HG03066 (cell line): Measurements from ENCODE around the gene DDRGK1.
"Not testable (repeated sequence)": the region's sequence is repeated elsewhere in the genome, so short reads cannot be mapped to it uniquely, and the experiment has no call there.

Source experiments
- ATAC-seq: cut with Tn5 transposase; IDR thresholded peaks from one replicate; pipeline ENCODE4 v1.9.1; 2021; ENCODE audit warnings: low read depth; ENCODE audit not compliant: unreplicated experiment

Gene DDRGK1

GRCh38 chr20:3189561-3190131 lies 14.8 kb downstream of the DDRGK1 start:
- no peak for ATAC-seq

GRCh38 chr20:3188823-3189413 lies 15.6 kb downstream of the DDRGK1 start:
- no peak for ATAC-seq

DNA sequence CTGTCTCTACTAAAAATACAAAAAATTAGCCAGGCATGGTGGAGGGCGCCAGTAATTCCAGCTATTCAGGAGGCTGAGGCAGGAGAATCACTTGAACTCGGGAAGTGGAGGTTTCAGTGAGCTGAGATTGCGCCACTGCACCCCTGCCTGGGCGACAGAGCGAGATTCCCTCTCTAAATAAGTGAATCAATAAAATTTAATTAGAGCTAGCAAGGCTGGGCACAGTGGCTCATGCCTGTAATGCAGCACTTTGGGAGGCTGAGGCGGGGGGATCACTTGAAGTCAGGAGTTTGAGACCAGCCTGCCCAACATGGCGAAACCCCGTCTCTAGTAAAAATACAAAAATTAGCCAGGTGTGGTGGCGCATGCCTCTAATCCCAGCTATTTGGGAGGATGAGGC lies 16.6 kb downstream of the DDRGK1 start:
- not testable (repeated sequence) for ATAC-seq

GRCh38 chr20:3183896-3184612 lies 20.4 kb downstream of the DDRGK1 start:
- no peak for ATAC-seq

DNA sequence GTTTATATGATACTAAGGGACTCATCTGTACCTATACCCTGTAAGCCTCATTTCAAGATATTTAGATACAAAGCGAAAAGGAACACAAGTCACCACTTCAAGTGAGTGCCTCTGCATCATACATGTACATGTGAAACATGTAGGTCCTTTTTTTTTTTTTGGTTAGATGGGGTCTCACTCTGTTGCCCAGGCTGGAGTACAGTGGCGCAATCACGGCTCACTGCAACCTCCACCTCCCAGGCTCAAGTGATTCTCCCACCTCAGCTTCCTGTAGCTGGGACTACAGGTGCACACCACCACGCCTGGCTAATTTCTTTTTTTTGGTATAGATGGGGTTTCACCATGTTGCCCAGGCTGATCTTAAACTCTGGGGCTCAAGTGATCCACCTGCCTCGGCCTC lies 22.1 kb downstream of the DDRGK1 start:
- ATAC-seq = not testable (repeated sequence)

- no peak for ATAC-seq
Observed at GRCh38 chr20:3181270-3181669, 23.2 kb downstream of the DDRGK1 start.

DNA sequence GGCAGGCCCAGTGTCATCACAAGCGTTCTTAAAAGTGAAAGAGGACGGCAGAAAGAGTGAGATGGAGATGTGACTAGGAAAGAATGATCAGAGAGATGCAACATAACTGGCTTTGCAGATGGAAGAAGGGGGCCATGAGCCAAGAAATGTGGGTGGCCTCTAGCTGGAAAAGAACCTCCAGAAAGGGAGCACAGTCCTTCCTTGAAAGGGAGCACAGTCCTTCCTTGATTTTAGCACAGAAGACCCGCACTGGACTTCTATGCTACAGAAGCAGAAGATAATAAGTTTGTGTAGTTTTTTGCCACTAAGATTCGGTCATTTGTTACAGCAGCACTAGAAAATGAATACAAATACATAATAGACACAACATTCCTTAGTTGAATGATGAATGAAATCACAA lies 24.2 kb downstream of the DDRGK1 start:
- no peak for ATAC-seq

GRCh38 chr20:3177746-3178485 lies 26.6 kb downstream of the DDRGK1 start:
- no peak for ATAC-seq

- ATAC-seq = no peak
Observed at GRCh38 chr20:3175270-3175669, 29.2 kb downstream of the DDRGK1 start.

DNA sequence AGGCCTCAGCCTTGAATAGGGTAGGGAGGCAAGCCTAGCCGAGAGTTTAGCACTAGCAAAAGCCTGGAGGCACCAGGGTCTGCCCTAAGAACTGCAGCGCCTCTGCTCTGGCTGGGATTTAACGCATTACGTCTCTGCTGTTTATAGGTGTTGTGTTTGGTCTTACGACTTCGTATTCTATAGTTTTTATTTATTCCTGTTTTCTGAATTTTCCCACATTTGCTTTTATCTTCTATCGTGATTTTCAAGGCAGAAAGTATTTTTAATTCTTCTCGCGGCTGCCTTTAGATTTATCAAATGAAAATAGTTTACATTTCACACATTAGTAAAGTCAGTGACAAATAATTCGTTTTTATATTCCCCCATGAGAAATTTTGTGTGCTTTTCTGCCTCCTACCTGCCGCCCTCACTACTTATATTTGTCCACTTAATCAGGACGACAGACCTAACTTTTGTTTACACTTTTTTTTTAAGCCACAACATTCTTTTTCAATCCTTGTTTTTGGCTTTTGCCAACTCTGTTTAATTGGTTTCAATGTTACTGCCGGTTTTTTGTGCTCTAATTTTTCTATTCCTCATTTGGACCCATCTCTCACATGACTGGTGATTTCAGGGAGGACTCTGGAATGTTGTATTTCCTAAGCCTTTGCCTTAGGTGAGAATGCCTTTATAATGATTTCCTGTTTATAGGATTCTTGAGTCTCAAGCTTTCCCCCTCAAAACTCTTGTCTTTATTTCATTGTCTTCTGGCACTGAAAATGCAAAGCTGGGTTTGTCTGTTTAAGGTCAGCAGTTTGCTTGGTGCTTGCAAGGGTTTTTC lies 29.8 kb downstream of the DDRGK1 start:
- ATAC-seq = no peak

- ATAC-seq = peak; percentile 81
Observed at GRCh38 chr20:3173610-3174441, 30.7 kb downstream of the DDRGK1 start.

- peak; percentile 55 for ATAC-seq
Observed at GRCh38 chr20:3172933-3173609, 31.4 kb downstream of the DDRGK1 start, which contains the start of gene LZTS3. TSS of gene LZTS3 (minus strand) at chr20:3173549. CDS start at chr20:3167163, 6,386 bp downstream.

DNA sequence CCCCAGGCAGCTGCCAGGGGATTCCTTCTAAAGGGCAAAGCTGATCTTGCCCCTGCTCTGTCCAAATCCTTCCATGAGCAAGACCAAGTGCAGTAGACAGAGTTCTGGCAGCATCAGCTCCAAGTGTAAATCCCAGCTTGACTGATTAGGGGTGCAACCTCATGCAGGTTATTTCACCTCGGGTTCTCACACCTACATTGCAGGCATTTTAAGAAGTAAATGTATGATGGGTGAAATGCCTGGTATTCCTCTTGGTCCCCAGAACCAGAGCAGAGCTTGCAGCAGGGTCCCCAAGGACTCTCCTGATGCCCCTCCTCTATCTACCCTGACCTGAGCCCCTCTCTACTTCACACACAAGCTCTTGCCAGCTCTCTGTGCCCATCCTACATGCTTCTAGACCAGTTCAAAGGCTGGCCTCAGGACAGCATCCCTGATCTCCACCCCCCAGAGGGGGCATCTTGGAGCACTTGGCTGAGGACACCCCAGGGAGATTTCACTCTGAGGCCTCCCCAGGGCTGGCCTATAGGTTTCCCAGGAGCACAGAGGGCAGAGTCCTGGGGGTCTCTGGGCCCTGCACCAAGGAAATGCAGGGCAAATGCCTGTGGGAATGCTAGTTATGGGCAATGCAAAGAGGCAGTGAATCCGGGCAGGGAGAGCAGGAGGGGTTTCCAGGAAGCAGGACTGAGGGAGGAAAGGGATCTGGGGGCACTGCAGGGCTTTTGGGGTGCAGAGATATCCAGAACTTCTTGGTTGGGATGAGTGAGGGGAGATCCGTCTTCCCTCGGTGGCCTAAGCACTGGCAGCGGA lies 32.2 kb downstream of the DDRGK1 start:
- no peak for ATAC-seq

DNA sequence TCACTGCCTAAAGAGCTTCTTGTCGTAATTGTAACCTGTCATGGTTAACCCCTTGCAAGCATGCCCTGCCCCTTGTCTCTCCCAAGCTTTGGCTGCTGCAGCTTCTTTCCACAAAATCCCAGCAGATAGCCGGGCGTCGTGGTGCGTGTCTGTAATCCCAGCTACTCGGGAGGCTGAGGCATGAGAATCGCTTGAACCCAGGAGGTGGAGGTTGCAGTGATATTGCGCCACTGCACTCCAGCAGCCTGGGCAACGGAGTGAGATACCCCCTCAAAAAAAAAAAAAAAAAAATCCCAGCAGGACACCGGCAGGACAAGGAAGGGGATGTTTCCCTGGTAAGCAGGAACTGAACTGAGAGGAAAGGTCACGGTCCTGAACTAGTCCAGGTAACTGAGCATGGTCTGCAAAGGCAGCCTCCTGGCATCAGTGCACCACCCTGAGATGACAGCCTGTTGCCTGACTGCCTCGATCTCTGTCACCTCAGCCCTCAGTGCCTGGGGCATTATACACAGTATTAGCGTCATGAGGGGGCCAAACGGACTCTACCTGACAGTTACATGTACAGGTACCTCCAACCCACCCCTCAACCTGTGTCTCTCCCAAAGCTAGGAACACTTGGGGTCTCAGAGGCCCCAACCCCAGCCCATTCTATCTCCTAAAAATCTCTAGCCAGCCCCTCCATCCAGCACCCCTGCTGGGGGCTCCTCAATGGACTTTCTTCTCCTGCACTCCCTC lies 32.9 kb downstream of the DDRGK1 start:
- no peak for ATAC-seq

- ATAC-seq = no peak
Observed at GRCh38 chr20:3168829-3169590, 35.5 kb downstream of the DDRGK1 start.

DNA sequence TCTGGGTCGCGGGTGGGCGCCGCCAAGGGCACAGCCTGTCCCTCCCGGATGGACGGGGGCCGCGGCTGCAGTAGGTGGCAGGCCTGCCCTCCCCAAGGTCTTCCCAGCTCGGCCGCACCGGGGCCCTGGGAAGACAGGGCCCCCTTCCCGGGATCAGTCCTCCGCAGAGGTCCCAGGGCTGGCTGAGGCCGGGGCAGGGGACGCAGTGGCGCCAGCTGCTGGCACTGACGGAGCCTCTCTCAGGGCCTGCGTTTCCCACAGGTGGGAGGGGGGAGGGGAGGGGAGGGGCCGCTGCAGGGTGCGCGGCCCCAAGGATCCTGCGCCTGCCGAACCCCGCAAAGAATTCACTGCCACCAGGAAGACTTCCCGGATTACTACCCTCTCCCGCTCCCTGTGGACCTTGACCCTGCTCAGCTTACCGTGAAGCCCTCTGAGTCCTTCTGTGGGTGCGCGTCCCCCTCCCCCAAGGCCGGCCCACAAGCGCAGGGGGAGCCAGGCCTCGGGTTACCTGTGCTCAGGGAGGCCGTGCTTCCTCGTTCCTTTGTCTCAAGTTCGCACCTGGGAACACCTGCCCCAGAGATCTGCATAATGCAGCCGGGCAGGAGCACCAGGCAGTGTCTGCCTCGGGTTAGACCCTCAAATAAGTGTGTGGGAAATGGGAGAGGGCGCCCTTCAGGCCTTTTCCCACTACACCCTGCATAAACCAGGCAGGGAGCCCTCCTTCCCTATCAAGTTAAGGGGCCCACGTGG lies 36.2 kb downstream of the DDRGK1 start:
- no peak for ATAC-seq
